ENCODE data around the gene RYR3. TPM values are rescaled to one million over a fixed set of nuclear protein-coding genes. Genes with fewer than 3 reads are reported as not detected.

RYR3 gene
- total RNA-seq, 2 donors from 2014 or later: 9.9 to 40.1 TPM

DNA sequence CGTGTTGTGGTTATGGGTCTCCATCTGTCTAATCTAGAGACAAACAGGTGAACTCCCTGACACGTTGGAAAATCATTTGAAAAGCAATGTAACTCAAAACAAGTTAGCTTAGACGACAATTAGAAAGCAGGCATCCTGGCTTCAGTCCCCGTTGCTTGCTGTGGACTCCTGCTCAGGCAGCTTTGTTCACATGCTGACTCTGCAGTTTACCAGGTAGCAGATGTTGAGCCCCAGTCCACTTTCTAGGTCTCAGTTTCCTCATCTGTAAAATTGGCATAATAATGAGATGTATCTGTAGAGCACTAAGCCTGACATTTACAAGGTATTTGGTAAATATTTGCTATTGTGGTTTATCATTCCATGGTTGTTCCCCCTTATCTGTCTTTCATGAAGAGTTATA, 330.3 kb downstream of the RYR3 start:
- ATAC-seq (ENCODE audit: insufficient number of reproducible peaks, low FRiP score, low read depth) (no peak), DNase-seq (ENCODE audit: low spot score) (no peak)
- H3K36me3 ChIP-seq: no peaks in the 10 kb centered on the region
- TF ChIP-seq, protein P1, sequence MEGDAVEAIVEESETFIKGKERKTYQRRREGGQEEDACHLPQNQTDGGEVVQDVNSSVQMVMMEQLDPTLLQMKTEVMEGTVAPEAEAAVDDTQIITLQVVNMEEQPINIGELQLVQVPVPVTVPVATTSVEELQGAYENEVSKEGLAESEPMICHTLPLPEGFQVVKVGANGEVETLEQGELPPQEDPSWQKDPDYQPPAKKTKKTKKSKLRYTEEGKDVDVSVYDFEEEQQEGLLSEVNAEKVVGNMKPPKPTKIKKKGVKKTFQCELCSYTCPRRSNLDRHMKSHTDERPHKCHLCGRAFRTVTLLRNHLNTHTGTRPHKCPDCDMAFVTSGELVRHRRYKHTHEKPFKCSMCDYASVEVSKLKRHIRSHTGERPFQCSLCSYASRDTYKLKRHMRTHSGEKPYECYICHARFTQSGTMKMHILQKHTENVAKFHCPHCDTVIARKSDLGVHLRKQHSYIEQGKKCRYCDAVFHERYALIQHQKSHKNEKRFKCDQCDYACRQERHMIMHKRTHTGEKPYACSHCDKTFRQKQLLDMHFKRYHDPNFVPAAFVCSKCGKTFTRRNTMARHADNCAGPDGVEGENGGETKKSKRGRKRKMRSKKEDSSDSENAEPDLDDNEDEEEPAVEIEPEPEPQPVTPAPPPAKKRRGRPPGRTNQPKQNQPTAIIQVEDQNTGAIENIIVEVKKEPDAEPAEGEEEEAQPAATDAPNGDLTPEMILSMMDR (IDR thresholded peaks at IDR 0.05): no peak
- H3K27me3 ChIP-seq (replicated peaks; ENCODE audit: insufficient read depth): no peaks in the 10 kb centered on the region
- no peak overlapping the region for H3K4me3 ChIP-seq
- H3K4me1 ChIP-seq (ENCODE audit: control insufficient read depth in 1 of 2, low read depth in 2 of 2): no peaks in the 10 kb centered on the region
- no peaks in the 10 kb centered on the region for H3K9me3 ChIP-seq
- H3K27ac ChIP-seq: no peak overlapping the region

DNA sequence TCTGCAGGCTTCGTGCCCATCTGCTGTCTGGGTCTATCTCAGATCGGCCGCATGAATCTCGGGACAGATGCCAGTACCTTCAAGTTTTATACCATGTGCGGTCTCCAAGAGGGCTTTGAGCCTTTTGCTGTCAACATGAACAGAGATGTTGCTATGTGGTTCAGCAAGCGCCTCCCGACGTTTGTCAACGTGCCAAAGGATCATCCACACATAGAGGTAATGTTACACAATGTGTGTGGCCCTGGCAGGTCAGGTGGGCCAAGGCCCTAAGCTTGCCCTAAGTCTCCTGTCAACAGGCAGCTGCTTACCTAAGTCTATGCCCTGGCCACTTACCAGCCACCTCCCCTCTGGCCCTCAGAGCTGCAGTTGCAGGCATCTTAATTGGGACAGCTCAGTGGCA, 333.5 kb downstream of the RYR3 start:
- H3K4me1 ChIP-seq (ENCODE audit: control insufficient read depth in 1 of 2, low read depth in 2 of 2): no peaks in the 10 kb centered on the region
- H3K27ac ChIP-seq: no peak overlapping the region
- ATAC-seq (ENCODE audit: insufficient number of reproducible peaks, low FRiP score, low read depth) (no peak), DNase-seq (ENCODE audit: low spot score) (no peak)
- no peaks in the 10 kb centered on the region for H3K36me3 ChIP-seq
- no peaks in the 10 kb centered on the region for H3K9me3 ChIP-seq
- H3K27me3 ChIP-seq (replicated peaks; ENCODE audit: insufficient read depth): no peaks in the 10 kb centered on the region
- no peak overlapping the region for H3K4me3 ChIP-seq
- TF ChIP-seq, protein P1 (IDR thresholded peaks at IDR 0.05): no peak

GRCh38 chr15:33646744-33647143, 336.0 kb downstream of the RYR3 start:
- Histone ChIP-seq H3K27me3 (replicated peaks; ENCODE audit: insufficient read depth) (no peaks in the 10 kb centered on the region), H3K9me3 (no peaks in the 10 kb centered on the region), H3K36me3 (no peaks in the 10 kb centered on the region), H3K4me3 (no peak overlapping the region), H3K4me1 (ENCODE audit: control insufficient read depth in 1 of 2, low read depth in 2 of 2) (no peaks in the 10 kb centered on the region), H3K27ac (no peak overlapping the region)
- no peak for DNase-seq (ENCODE audit: low spot score)
- TF ChIP-seq, protein P1 (IDR thresholded peaks at IDR 0.05): no peak
- ATAC-seq (ENCODE audit: insufficient number of reproducible peaks, low FRiP score, low read depth): no peak

DNA sequence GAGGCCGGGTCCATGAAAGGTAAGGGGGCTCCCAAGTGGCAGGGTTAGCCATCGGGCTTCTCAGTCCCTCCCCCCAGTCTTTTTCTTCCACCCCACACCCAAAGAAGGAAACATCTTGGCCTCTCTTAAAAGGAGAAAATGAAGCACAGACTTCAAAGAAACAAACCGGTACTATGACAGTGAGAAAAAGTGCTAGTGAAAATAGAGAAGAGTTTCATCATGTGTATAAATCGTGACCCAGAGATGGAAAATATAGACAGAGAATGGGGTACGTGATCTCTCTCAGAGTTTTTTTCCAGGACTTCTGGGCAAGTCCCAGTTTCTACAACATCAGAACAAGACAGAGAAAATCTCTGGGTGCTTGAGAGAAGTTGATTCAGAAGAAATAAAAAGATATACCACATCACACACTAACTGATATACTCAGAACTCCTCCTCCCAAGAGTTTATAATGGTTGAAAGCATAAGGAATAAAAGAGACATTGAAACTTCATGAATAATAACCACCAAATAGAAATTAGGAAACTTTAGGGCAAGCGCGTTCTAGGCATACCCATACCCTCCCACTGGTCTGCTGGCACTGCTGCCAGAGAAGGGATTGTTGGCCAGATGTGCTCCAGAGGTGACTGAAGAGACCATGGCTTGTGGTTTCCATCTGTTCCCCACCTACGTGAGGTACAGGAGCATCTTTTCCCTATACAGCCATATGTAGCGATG, 338.6 kb downstream of the RYR3 start:
- no peak for DNase-seq (ENCODE audit: low spot score)
- TF ChIP-seq, protein P1 (IDR thresholded peaks at IDR 0.05): no peak
- Histone ChIP-seq H3K4me1 (ENCODE audit: control insufficient read depth in 1 of 2, low read depth in 2 of 2) (no peaks in the 10 kb centered on the region), H3K4me3 (no peak overlapping the region), H3K9me3 (no peaks in the 10 kb centered on the region), H3K27me3 (replicated peaks; ENCODE audit: insufficient read depth) (no peaks in the 10 kb centered on the region), H3K36me3 (no peaks in the 10 kb centered on the region), H3K27ac (no peak overlapping the region)
- no peak for ATAC-seq (ENCODE audit: insufficient number of reproducible peaks, low FRiP score, low read depth)

DNA sequence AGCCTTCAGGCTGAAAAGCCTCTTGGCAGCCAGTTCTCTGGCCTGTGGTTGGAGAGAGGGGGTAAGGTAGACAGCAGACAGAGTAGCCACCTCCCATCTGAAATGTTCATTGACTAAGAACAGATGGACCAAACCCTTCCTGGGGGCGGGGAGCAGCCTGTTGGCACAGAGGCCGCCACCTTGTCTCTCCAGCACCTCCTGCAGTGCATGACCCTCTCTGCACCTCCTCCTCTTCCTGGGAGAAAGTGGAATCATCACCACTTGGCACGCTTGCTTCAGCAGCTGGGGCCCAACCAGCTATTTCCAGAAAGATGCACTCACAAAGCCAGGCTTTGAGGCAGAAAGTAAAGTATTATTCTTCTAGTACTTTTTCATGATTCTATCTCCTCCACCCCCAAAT, 344.1 kb downstream of the RYR3 start:
- ATAC-seq (ENCODE audit: insufficient number of reproducible peaks, low FRiP score, low read depth) (no peak), DNase-seq (ENCODE audit: low spot score) (no peak)

More for the DNA sequence above, 344.1 kb downstream of the RYR3 start:
- no peaks in the 10 kb centered on the region for H3K4me1 ChIP-seq (ENCODE audit: control insufficient read depth in 1 of 2, low read depth in 2 of 2)
- no peaks in the 10 kb centered on the region for H3K9me3 ChIP-seq
- no peaks in the 10 kb centered on the region for H3K36me3 ChIP-seq
- H3K4me3 ChIP-seq: no peak overlapping the region
- no peaks in the 10 kb centered on the region for H3K27me3 ChIP-seq (replicated peaks; ENCODE audit: insufficient read depth)
- no peak overlapping the region for H3K27ac ChIP-seq
- TF ChIP-seq, protein P1 (IDR thresholded peaks at IDR 0.05): no peak

Data from thoracic aorta (tissue), 2 donors.